Measurements from ENCODE around the gene SCP2. TPM values are rescaled to one million over a fixed set of nuclear protein-coding genes. Genes with fewer than 3 reads are reported as not detected.
"Not testable (repeated sequence)": the region's sequence is repeated elsewhere in the genome, so short reads cannot be mapped to it uniquely, and the experiment has no call there.

The SCP2 gene
- total RNA-seq, 1 donor from 2014 or later = 153 TPM

DNA sequence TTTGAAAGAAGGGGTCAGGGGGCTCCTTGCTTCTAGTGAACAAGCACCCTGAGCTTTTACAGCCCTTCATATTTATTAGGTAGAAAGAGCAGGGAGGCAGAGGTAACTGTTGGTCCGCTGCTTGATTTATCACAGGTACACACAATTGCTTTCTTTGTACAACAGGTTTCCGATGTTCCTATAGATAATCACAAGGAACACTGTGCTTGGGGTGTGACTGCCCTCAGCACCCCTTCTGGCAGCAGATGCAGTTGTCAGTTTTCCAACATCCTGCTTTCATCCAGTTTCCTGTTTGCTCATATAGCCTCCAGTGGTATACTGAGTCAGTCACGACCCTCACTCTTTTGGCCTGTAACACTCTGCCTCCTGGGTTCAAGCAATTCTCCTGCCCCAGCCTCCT is 40.6 kb downstream of the SCP2 start:
- DNase-seq (ENCODE audit: low spot score) = no peak

DNA sequence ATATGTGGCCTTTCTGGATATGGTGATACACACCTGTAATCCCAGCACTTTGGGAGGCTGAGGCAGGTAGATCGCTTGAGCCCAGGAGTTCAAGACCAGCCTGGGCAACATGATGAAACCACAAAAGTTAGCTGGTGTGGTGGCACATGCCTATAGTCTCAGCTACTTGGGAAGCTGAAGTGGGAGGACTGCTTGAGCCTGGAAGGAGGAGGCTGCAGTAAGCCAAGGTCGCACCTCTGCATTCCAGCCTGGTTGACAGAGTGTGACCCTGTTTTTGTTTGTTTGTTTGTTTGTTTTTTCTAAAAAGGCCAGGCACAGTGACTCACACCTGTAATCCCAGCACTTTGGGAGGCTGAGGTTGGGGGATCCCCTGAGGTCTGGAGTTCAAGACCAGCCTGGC is 42.2 kb downstream of the SCP2 start:
- not testable (repeated sequence) for DNase-seq (ENCODE audit: low spot score)

DNA sequence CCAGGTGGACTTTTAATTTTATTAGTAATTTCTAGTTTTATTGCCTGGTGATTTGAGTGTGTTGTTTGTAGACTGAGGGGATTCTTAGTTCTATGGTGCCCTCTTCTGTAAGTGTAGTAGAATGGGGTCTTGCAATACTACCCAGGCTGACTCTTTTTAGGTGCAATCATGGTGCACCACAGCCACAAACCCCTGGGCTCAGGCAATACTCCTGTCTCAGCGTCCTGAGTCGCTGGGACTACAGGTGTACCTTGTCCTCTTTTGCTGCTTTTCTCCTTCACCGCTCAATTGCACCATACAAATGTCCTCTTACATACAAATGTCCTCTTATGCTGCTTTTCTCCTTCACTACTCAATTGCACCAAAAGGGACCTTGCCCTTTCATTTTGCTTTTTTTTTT is 43.1 kb downstream of the SCP2 start:
- no peak for DNase-seq (ENCODE audit: low spot score)

DNA sequence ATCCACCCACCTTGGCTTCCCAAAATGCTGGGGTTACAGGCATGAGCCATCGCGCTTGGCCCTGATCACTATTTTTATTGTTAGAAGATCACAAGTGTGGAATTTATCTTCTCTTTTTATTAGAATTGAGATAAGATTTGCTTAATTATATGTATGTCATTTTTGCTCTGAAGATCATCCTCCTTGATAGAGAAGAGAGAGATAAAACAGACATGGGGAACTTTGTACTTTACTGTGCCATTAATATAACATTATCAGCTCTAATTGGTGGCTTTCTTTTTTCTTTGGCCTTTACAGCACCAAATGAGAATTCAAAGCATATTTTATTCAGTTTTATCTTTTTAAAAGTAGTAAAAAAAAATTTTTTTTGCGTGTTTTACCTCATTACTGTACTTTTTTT is 46.8 kb downstream of the SCP2 start:
- DNase-seq (ENCODE audit: low spot score) = no peak

DNA sequence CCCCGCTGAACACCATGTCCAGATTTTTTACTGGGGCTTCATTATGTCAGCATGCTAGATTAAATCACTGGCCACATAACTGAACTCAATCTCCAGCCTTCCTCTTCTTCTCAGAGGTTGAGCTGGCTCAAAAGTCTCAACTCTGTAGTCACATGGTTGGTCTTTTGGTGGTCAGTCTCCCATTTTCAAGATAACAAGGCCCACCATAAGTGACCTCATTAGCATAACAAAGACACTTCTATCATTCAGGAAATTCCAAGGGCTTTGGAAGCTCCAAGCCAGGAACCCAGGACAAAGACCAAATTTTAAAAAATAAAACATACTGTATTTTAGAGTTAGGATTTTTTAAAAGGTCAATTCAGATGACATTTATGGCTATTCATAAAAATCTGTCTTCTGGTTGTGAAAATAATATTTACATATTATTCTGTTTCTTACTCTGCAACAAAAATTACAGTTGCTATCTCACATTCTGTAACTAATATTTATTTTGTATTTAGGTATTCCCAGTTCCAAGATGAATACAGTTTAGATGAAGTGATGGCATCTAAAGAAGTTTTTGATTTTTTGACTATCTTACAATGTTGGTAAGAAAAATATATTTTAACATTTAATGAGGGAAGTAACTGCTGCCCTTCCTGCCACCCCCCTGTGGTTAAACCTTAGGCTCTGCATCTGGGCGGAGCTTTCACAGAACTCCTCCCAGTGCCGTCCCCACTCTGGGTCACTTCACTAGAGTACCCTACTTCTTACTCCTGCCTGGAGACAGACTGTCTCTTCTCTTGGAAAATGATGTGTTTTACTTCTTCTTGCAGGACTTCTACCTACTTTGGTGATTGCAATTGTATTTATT is 49.3 kb downstream of the SCP2 start:
- no peak for DNase-seq (ENCODE audit: low spot score)

DNA sequence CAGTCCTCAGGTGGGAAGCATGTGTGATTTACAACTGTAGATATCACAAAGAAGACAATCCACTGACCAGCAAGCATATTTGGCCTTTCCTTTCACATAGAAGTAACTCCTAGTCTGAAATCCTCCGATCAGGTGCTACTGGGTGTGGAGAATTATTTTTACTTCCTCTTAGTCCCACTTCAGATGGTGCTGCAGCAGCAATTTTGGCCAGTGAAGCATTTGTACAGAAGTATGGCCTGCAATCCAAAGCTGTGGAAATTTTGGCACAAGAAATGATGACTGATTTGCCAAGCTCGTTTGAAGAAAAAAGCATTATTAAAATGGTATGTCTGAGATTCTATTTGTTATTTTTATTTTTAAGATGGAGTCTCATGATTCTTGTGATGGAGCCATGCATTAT is 51.0 kb downstream of the SCP2 start:
- no peak for DNase-seq (ENCODE audit: low spot score)

DNA sequence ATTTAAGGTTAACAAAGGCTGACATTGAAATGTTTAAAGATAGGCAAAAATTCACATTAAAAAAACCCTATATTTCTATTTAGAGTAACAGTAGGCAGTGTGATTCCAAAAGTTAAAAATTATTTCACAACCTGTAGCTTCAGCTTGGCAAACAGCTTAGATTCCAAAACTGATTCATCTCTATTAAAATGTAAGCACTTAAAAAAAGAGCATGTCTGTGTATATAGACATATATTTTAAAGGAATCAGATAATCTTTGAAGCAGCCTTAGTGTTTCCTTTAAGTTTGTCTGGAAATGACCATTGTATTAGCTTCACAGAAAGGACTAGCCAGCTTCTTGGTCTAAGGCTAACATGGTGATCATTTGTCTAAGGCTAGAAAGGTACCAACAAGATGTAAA is 65.7 kb downstream of the SCP2 start:
- not testable (repeated sequence) for DNase-seq (ENCODE audit: low spot score)

DNA sequence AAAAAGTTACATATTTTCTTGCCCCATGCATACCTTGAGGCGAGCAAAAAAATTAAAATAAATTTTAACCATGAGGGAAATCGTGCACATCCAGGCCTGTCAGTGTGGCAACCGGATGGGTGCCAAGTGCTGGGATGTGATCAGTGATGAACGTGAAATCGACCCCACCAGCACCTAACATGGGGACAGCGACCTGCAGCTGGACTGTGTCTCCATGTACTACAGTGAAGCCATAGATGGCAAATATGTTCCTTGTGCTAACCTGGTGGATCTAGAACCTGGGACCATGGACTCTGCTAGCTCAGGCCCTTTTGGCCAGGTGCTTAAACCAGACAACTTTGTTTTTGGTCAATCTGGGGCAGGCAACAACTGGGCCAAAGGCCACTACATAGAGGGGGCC is 67.6 kb downstream of the SCP2 start:
- DNase-seq (ENCODE audit: low spot score) = no peak

DNA sequence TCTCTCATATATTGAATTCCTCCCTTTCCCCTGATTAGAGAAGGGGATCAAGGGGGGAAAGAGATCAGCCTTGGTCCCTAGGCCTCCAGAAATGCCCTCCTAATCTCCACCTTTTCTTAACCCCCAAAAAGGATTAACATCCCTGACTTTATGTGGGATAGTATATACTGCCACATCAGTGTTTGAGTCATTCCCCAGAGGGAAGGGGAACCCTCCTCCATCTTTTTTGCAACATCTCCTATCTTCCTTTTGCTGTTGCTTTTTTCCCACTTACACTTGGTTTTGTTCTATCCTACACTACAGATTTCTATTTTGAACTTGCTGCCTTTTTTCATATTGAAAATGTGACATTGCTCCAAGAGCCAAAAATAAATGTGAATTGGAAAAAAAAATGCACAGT is 69.6 kb downstream of the SCP2 start:
- DNase-seq (ENCODE audit: low spot score) = no peak

DNA sequence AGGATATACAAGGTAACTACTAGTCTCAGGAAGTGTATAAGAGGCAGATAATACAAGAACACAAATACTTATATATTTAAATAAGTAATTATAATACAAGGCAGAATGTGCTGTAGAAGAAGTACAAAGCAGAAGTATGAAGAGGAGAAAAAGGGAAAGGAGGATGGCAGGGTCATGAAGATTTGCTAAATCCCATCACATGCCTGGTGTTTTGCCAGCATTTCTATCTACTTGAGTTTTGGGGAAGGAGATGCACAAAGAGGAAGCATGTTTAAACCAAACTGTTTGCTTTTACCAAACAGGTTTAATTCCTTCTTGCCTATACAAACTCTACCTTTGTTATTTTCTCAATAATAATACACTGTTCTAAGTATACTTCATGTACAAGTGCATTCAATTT is 74.1 kb downstream of the SCP2 start:
- no peak for DNase-seq (ENCODE audit: low spot score)

DNA sequence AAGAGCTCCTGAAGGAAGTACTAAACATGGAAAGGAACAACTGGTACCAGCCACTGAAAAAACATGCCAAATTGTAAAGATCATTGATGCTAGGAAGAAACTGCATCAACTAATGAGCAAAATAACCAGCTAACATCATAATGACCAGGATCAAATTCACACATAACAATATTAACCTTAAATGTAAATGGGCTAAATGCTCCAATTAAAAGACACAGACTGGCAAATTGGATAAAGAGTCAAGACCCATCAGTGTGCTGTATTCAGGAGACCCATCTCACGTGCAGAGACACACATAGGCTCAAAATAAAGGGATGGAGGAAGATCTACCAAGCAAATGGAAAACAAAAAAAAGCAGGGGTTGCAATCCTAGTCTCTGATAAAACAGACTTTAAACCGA is 79.5 kb downstream of the SCP2 start:
- not testable (repeated sequence) for DNase-seq (ENCODE audit: low spot score)

DNA sequence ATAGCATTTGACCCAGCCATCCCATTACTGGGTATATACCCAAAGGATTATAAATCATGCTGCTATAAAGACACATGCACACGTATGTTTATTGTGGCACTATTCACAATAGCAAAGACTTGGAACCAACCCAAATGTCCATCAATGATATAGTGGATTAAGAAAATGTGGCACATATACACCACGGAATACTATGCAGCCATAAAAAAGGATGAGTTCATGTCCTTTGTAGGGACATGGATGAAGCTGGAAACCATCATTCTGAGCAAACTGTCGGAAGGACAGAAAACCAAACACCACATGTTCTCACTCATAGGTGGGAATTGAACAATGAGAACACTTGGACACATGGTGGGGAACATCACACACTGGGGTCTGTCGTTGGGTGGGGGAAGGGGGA is 83.2 kb downstream of the SCP2 start:
- not testable (repeated sequence) for DNase-seq (ENCODE audit: low spot score)

DNA sequence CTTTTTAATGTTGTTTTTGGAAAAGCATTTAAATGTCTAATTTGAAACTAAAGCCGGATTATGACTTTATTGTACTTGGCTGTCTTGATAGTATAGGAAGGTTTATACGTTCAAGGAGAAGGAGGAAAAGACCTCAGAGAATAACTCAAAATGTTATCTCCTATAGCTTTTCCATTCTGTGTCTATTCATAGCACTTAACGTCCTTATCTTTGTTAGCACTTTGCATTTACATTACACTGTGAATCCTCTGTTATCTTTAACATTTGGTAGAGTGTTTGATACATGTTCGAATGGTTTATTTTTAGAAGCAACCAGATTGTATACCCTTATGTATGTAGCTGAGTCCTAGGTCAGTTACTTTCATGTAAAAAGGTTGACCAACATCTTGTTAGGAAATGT is 84.1 kb downstream of the SCP2 start:
- DNase-seq (ENCODE audit: low spot score) = no peak

DNA sequence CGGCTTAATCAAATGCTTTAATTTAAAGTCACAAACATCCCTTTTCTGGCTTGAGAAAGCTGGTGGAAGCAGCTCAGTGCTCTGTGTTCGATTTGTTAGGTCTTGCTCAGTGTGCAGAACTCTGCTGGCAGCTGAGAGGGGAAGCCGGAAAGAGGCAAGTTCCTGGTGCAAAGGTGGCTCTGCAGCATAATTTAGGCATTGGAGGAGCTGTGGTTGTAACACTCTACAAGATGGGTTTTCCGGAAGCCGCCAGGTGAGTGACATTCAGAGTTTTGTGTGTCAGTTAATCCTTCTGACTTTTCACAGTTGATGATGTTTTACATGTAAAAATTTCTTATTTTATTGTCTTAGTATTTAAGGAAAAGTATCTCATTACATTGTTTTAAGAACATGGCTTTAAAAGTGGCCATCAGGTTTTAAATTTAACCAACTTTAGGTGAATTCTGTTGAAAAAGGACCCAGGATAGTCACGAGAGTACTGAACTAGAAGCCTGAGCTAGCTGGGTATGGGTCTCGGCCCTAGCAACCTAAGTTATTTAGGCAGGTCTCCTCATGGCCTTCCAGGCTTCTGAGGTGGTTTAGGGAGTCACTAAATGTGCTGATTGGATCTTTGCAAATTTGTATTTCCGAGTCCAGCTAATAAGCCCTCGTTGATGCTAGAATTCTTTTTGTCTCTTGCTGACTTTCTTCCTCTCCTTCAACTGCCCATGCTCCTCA is 87.9 kb downstream of the SCP2 start:
- DNase-seq (ENCODE audit: low spot score) = no peak

DNA sequence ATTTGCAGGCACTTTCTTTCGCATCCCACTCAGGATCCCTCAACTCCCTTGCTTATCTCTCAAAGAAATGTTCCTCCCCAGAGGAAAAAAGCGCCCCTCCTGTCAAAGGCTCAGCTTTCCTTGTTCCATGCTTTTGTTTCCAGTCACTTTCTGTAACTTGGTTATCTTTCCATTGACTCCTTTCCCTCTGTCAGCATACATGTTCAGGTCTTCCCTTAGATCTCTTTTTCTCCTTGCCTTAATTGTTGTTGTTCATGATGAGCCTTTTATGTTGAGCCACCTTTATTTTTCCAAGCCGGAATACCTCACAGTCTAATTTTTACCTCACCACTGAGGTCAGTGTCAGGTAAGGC is 88.4 kb downstream of the SCP2 start:
- DNase-seq (ENCODE audit: low spot score) = no peak

DNA sequence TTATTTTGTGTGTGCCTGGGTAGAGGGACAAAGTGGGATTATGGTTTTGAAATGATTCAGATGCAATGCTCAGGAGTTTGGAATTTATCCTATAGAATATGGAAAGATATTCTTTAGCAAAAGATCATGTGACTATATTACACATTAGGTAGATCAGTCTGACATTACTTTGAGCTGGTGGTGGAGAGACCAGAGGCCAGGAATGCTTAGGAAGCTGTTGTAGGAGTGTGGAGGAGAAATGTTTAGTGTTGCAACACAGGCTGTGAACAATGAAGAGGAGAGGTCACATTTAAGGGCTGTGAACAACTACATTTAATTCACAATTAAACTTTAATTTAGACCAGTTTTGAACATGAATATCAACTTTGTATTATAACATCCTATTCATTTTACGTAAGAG is 89.6 kb downstream of the SCP2 start:
- DNase-seq (ENCODE audit: low spot score) = no peak

DNA sequence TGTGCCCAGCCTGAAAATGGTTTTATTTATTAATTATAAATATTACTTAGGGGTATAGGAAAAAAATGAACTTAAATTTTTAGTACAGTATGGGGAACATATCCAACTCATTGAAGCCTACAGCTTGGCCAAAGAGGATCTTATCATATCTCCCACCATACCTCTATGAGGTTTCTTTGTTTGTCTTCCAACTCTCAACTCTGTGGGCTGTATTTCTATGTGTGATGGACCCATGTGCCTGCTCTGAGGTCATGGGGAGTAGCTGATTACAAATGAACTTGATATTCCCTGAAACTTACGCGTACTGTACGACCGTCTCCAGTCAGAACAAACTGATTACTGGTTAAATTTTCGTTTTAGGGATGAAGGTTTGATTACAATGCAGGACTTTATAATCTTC is 93.5 kb downstream of the SCP2 start:
- DNase-seq (ENCODE audit: low spot score) = no peak

DNA sequence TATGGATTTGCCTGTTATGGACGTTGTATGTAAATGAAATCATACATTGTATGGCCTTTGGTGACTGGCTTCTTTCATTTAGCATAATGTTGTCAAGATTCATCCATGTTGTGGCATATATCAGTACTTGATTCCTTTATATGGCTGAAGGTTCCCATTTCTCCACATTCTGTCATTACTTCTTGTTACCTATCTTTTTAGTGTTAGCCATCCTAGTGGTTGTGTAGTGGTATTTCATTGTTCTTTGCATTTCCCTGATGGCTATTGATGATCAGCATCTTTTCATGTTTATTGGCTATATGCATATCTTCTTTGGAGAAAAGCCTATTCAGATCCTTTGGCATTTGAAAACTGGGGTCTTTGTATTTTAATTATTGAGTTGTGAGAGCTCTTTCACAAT is 95.1 kb downstream of the SCP2 start:
- no peak for DNase-seq (ENCODE audit: low spot score)

DNA sequence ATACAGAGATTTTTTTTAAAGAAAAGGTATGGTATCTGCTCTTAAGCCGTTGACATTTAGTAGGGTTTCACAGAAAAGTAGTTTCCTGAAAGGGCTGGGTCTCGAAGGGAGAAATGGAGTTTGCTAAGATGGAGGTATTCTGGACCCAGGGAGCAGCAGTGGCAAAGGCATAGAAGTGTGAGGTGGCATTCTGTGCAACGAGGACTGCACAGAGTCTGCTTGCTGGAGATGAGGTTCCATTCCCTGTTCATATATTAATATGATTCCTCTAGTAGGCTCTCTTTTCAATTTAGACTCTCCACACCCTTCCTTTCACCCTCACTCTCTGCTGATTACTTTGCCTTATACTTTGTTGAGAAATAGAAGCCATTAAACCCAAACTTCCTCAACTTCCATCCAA is 96.5 kb downstream of the SCP2 start:
- DNase-seq (ENCODE audit: low spot score) = no peak

DNA sequence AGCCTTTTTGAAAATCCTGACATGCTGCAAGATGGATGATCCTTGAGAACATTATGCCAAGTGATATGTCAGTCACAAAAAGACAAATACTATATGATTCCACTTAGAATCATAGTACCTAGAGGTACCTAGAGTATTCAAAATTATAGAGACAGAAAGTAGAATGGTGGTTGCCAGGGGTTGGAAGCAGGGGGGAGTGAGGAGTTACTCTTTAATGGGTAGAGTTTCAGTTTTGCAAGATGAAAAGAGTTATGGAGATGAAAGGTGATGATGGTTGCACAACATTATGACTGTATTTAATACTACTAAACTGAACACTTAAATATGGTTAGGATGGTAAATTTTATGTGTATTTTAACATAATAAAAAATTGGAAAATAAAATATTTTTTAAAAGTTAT is 97.0 kb downstream of the SCP2 start:
- no peak for DNase-seq (ENCODE audit: low spot score)

DNA sequence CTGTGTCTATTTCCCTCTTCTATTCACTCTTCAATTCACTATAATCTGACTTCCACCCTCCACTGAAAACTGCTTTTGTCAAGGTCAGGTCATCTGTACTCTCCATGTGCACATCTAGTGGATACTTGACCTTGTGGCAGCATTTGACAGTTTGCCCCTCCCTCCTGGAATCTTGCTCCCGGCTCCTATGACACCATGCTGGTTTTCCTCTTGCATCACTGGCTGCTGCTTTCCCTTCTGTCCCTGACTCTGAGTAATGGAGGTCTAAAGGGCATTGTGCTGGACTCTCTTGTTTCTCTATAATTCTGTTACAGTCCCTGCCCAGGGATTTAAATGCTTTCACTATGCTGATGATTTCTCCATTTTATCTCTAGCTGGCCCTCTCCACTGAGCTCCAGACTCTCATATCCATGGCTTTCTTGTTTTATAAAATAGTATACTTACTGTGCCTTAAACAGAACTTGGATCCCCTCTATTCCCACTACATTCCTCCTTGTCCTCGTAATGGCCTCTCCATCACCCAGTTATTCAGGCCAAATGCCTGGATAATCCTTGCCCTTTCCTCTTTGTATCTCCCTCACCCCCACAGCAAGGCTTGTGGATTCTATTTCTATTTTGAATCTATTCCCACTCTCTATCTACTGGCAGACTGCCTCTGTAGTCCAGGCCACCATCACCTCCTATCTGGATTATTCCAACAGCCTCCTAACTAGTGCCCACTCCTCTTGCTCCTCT is 98.1 kb downstream of the SCP2 start:
- DNase-seq (ENCODE audit: low spot score) = no peak

DNA sequence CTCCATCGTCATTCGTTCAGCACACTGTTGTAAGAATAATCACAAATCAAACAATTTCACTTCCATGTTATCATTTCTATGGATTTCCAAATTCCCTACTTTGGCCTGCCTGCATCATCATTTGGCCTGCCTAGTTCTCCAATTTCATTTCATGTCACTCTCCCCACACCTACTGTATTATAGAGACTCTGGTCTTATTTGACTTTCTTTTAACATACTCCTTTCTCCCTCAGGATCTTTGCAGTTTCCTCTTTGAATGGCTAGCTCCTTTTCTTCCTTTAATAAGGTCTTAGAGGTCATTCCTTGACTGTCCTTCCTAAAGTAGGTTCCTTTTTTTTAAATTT is 98.7 kb downstream of the SCP2 start:
- no peak for DNase-seq (ENCODE audit: low spot score)

All from mesenteric fat pad (tissue), 1 donor.